GM23248 (cell line): ENCODE results near the gene ELAVL1. TPM values are rescaled to one million over a fixed set of nuclear protein-coding genes. Genes with fewer than 3 reads are reported as not detected.

ENCODE experiments used
- DNase-seq: peaks from one replicate; pipeline ENCODE4 v3.0.0-alpha.2; 2015
- H2AFZ ChIP-seq: fragments of 200-600 bp; sonication (generic); 2 replicates; pipeline ENCODE4 v1.6.1; 2016; ENCODE audit warnings: antibody characterized with exemption
- H3F3A ChIP-seq: fragments of 200-600 bp; sonication (generic); 2 replicates; pipeline ENCODE4 v1.6.1; 2016; ENCODE audit warnings: mild to moderate bottlenecking, antibody characterized with exemption, mixed run types; ENCODE audit not compliant: insufficient read depth
- H3K27ac ChIP-seq: fragments of 200-600 bp; sonication (generic); 2 replicates; pipeline ENCODE4 v1.5.1; 2016; ENCODE audit warnings: mild to moderate bottlenecking
- H3K27me3 ChIP-seq: fragments of 200-600 bp; sonication (generic); replicated peaks from 2 replicates; pipeline ENCODE4 v1.6.1; 2016; ENCODE audit warnings: mild to moderate bottlenecking; ENCODE audit not compliant: insufficient read depth
- H3K36me3 ChIP-seq: fragments of 200-600 bp; sonication (generic); 2 replicates; pipeline ENCODE4 v1.6.1; 2016; ENCODE audit warnings: low read depth, mild to moderate bottlenecking
- H3K4me1 ChIP-seq: fragments of 200-600 bp; sonication (generic); 2 replicates; pipeline ENCODE4 v1.6.1; 2016; ENCODE audit warnings: mild to moderate bottlenecking; ENCODE audit not compliant: insufficient read depth
- H3K4me2 ChIP-seq: fragments of 200-600 bp; sonication (generic); one replicate; pipeline ENCODE4 v1.6.1; 2016; ENCODE audit warnings: mild to moderate bottlenecking; ENCODE audit not compliant: unreplicated experiment
- H3K4me3 ChIP-seq: fragments of 200-600 bp; sonication (generic); 2 replicates; pipeline ENCODE4 v1.5.1; 2016; ENCODE audit warnings: mild to moderate bottlenecking
- H3K79me2 ChIP-seq: fragments of 200-600 bp; sonication (generic); 2 replicates; pipeline ENCODE4 v1.6.1; 2016; ENCODE audit warnings: mild to moderate bottlenecking; ENCODE audit not compliant: insufficient read depth
- H3K9ac ChIP-seq: fragments of 200-600 bp; sonication (generic); 2 replicates; pipeline ENCODE4 v1.6.1; 2016; ENCODE audit warnings: mild to moderate bottlenecking
- H3K9me2 ChIP-seq: fragments of 200-600 bp; sonication (generic); 2 replicates; pipeline ENCODE4 v1.6.1; 2016; ENCODE audit warnings: mixed run types, mild to moderate bottlenecking, moderate library complexity; ENCODE audit not compliant: insufficient read depth
- H3K9me3 ChIP-seq: fragments of 200-600 bp; sonication (generic); one replicate; pipeline ENCODE4 v1.6.1; 2017; ENCODE audit warnings: low read depth
- H4K20me1 ChIP-seq: fragments of 200-600 bp; sonication (generic); 2 replicates; pipeline ENCODE4 v1.6.0; 2016; ENCODE audit not compliant: insufficient read depth
- EZH2 ChIP-seq: fragments of 200-600 bp; sonication (generic); IDR thresholded peaks from 2 replicates; pipeline ENCODE4 v1.6.1; 2018; ENCODE audit warnings: antibody characterized with exemption, mild to moderate bottlenecking; ENCODE audit not compliant: insufficient read depth, poor library complexity, severe bottlenecking
- EZH2phosphoT487 ChIP-seq: fragments of 200-600 bp; sonication (generic); IDR thresholded peaks from 2 replicates; pipeline ENCODE4 v1.6.1; 2018; ENCODE audit warnings: antibody characterized with exemption, moderate library complexity, mild to moderate bottlenecking, low read depth; ENCODE audit not compliant: insufficient read depth
- WGBS, 2 experiments: methylation state at CpG; one replicate each; pipeline ENCODE4 v1.1.6; 2015 to 2017; ENCODE audit warnings: low lambda C conversion rate in 2 of 2, low coverage in 1 of 2; ENCODE audit errors: missing lambda C conversion rate in 2 of 2; 5-methylcytosine and 5-hydroxymethylcytosine counted together
- in situ Hi-C: fragments of 300-500 bp; cut with MboI; formaldehyde crosslinking; loops from 2 replicates; pipeline ENCODE4 v1.15.0; 2020
- polyA plus RNA-seq: library from polyadenylated mRNA; unstranded; fragments of >200 nt; fragmentation: Nextera tagmentation; extraction: Ambion mirVana; gene quantifications from 2 replicates; pipeline ENCODE4 v1.2.1, GENCODE V29; 2016
- total RNA-seq: library from RNA; depleted of rRNA; stranded (reverse); fragments of >200 nt; shearing (Covaris generic); gene quantifications from 2 replicates; pipeline ENCODE4 v1.2.3, GENCODE V29; 2014

Gene ELAVL1
- total and polyA plus RNA-seq, 2 experiments from 2014 or later, result 48.1 to 78.9 TPM

DNA sequence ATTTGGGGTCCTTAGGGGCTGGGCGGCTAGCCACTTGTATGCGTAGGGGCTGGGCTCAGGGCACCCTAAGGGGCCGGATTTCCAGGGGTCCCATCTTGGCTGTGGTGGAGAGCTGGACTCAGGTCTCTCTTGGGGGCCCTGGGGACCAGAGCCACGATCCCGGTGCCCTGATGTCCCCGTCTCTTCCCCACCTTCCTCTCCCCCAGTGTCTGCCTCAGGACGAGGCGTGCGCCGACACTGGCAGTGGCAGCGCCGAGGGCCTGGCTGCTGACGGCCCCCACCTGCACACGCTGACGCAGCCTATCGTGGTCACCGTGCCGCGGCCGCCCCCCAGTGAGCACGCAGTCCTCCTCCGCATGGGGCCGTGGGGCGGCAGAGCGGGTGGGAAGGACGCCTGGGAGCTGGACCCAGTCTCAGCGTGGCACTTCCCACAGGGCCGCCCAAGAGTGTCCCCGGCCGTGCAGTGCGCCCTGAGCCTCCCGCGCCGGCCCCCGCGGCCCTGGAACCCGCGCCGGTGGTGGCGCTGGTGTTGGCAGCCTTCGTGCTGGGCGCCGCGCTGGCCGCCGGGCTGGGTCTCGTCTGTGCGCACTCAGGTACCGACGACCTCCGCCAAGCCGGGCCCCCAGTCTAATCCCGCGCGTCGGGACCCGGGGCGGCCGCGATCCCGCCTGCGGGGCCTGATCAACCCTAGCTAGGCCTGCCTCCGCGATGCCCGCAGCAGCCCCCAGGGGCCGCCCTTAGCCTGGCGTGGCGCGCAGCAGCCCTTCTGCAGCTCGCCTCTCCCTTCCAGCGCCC, 88.0 kb downstream of the ELAVL1 start:
- no peaks in the 10 kb centered on the region; the same call in 1 of the 2 replicates for H3K36me3 ChIP-seq
- TF ChIP-seq EZH2phosphoT487, result no peak
- no peak for TF ChIP-seq EZH2
- peak; percentile 88 for DNase-seq
- H3K9me3 ChIP-seq, result no peaks in the 10 kb centered on the region
- H3F3A ChIP-seq, result no peaks in the 10 kb centered on the region
- 1% methylated on average over 52 to 56 of the region's 71 CpGs for WGBS, 2 experiments
- in situ Hi-C loops, result no loop called here
- peak overlapping the region; percentile 88 for H3K4me2 ChIP-seq
- H3K9me2 ChIP-seq, result no peaks in the 10 kb centered on the region
- 0 out of 2 replicates have a peak, but pooled peaks cover 8% of the 10 kb centered on the region for H3K4me1 ChIP-seq
- peak overlapping the region; percentile 73 for H3K9ac ChIP-seq
- H3K27ac ChIP-seq, result peak overlapping the region; percentile 31
- H2AFZ ChIP-seq, result peak overlapping the region; percentile 79
- no peaks in the 10 kb centered on the region for H3K27me3 ChIP-seq
- H4K20me1 ChIP-seq, result no peaks in the 10 kb centered on the region
- peaks cover 5% of the 10 kb centered on the region; the same call in 1 of the 2 replicates for H3K79me2 ChIP-seq
- peak overlapping the region; percentile 74 for H3K4me3 ChIP-seq

DNA sequence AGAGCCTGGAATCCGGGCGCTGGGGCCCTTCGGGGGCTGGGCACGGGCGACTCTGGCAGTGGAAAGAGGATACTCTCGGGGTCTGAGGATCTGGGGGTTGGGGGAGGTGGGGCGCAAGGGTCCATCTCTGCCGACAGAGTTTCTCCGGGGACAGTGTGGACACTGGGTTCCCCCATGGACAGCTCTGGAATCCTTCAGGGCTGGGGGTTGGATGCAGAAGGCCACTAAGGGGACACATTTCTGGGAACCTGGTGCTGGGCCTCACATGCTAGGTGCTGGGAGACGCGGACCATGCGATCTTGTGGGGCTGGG, 88.5 kb downstream of the ELAVL1 start:
- Histone ChIP-seq H3K9me2 (no peaks in the 10 kb centered on the region), H4K20me1 (no peaks in the 10 kb centered on the region), H3K4me2 (peak overlapping the region; percentile 88), H3K79me2 (no peaks in the 10 kb centered on the region), H2AFZ (peak overlapping the region; percentile 79), H3K9me3 (no peaks in the 10 kb centered on the region), H3K27ac (peak overlapping the region; percentile 31), H3K27me3 (no peaks in the 10 kb centered on the region), H3K36me3 (no peaks in the 10 kb centered on the region; the same call in 1 of the 2 replicates), H3K9ac (peak overlapping the region; percentile 73), H3K4me3 (peak overlapping the region; percentile 74), H3K4me1 (0 out of 2 replicates have a peak, but pooled peaks cover 6% of the 10 kb centered on the region), H3F3A (no peaks in the 10 kb centered on the region)
- DNase-seq, result no peak
- in situ Hi-C loops, result no loop called here
- WGBS, 2 experiments, result 8 to 9% methylated on average over 9 to 12 of the region's 12 CpGs
- no peak for TF ChIP-seq EZH2phosphoT487
- TF ChIP-seq EZH2, result no peak

DNA sequence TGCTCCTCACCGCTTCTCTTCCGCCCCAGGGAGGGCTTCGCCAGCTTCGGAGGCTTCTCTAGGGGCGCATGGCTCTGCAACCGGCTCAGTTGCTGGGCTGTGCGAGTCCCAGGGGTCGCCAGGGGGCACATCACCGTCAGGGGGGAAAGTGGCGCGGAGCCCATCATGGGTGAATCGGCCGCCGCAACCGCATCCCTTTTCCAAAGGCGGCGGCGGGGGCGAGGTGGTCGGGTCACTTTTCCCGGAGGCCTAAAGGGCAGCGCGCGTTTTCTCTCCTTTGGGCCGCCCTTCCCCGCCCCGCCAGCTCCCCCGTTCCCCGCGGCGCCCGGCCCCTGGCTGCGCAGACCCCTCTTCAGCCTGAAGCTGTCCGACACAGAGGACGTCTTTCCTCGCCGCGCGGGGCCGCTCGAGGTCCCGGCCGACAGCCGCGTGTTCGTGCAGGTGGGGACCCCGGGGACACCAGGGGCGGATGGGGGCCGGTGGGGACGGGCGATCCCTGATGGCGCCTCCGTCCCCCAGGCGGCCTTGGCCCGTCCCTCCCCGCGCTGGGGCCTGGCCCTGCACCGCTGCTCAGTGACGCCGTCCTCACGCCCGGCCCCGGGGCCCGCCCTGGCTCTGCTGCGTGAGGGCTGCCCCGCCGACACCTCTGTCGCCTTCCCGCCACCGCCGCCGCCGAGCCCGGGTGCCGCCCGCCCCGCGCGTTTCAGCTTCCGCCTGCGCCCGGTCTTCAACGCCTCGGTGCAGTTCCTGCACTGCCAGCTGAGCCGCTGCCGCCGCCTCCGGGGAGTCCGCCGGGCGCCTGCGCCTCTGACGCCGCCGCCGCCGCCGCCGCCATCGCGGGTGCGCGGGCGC, 89.1 kb downstream of the ELAVL1 start:
- H2AFZ ChIP-seq, result peak overlapping the region; percentile 79
- 0 out of 2 replicates have a peak, but pooled peaks cover under 1% of the 10 kb centered on the region for H3K4me1 ChIP-seq
- peak overlapping the region; percentile 31; the same call in 1 of the 2 replicates for H3K27ac ChIP-seq
- TF ChIP-seq EZH2 (no peak), EZH2phosphoT487 (no peak)
- H3F3A ChIP-seq, result no peaks in the 10 kb centered on the region
- no peaks in the 10 kb centered on the region for H3K9me3 ChIP-seq
- no peaks in the 10 kb centered on the region; the same call in 1 of the 2 replicates for H3K36me3 ChIP-seq
- H3K9me2 ChIP-seq, result no peaks in the 10 kb centered on the region
- no peaks in the 10 kb centered on the region for H4K20me1 ChIP-seq
- WGBS, 2 experiments, result 2% methylated on average over 39 to 90 of the region's 104 CpGs
- H3K9ac ChIP-seq, result peak overlapping the region; percentile 73
- no peaks in the 10 kb centered on the region for H3K79me2 ChIP-seq
- H3K4me3 ChIP-seq, result peak overlapping the region; percentile 74
- H3K27me3 ChIP-seq, result no peaks in the 10 kb centered on the region
- peak overlapping the region; percentile 88 for H3K4me2 ChIP-seq
- in situ Hi-C loops, result no loop called here
- peak; percentile 78 for DNase-seq

GRCh38 chr19:7915250-7916102, 90.0 kb downstream of the ELAVL1 start:
- peak overlapping the region; percentile 79 for H2AFZ ChIP-seq
- in situ Hi-C loops, result no loop called here

More at GRCh38 chr19:7915250-7916102, 90.0 kb downstream of the ELAVL1 start:
- 41 to 44% methylated on average over 23 to 24 of the region's 24 CpGs for WGBS, 2 experiments
- no peaks in the 10 kb centered on the region for H3K79me2 ChIP-seq
- TF ChIP-seq EZH2 (no peak), EZH2phosphoT487 (no peak)
- H3K4me1 ChIP-seq, result no peaks in the 10 kb centered on the region
- H3K9me3 ChIP-seq, result no peaks in the 10 kb centered on the region
- peak overlapping the region; percentile 73 for H3K9ac ChIP-seq
- H3K4me3 ChIP-seq, result peak overlapping the region; percentile 74
- no peaks in the 10 kb centered on the region for H3K27me3 ChIP-seq
- no peaks in the 10 kb centered on the region for H4K20me1 ChIP-seq
- no peaks in the 10 kb centered on the region; the same call in 1 of the 2 replicates for H3K36me3 ChIP-seq
- no peaks in the 10 kb centered on the region for H3K9me2 ChIP-seq
- no peaks in the 10 kb centered on the region for H3F3A ChIP-seq
- DNase-seq, result no peak
- H3K27ac ChIP-seq, result no peak overlapping the region
- peak overlapping the region; percentile 88 for H3K4me2 ChIP-seq
